Subcutaneous adipose tissue (tissue), 4 donors: ENCODE results near the gene SLC5A12. TPM values are rescaled to one million over a fixed set of nuclear protein-coding genes. Genes with fewer than 3 reads are reported as not detected.

Experiments
- total RNA-seq, 4 donors: library from RNA; depleted of rRNA; stranded (reverse); fragments of >200 nt; gene quantifications; one replicate each; pipeline ENCODE4 v1.1.0, GENCODE V29; 2016
- TF ChIP-seq, protein P1 (sequence below): fragments of 450-650 bp; IDR thresholded peaks from one replicate; pipeline ENCODE4 v1.5.1; 2016; ENCODE audit warnings: low read depth, mild to moderate bottlenecking, control low read depth, antibody characterized with exemption, moderate library complexity

The SLC5A12 gene, protein sequence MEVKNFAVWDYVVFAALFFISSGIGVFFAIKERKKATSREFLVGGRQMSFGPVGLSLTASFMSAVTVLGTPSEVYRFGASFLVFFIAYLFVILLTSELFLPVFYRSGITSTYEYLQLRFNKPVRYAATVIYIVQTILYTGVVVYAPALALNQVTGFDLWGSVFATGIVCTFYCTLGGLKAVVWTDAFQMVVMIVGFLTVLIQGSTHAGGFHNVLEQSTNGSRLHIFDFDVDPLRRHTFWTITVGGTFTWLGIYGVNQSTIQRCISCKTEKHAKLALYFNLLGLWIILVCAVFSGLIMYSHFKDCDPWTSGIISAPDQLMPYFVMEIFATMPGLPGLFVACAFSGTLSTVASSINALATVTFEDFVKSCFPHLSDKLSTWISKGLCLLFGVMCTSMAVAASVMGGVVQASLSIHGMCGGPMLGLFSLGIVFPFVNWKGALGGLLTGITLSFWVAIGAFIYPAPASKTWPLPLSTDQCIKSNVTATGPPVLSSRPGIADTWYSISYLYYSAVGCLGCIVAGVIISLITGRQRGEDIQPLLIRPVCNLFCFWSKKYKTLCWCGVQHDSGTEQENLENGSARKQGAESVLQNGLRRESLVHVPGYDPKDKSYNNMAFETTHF
- total RNA-seq: not detected

DNA sequence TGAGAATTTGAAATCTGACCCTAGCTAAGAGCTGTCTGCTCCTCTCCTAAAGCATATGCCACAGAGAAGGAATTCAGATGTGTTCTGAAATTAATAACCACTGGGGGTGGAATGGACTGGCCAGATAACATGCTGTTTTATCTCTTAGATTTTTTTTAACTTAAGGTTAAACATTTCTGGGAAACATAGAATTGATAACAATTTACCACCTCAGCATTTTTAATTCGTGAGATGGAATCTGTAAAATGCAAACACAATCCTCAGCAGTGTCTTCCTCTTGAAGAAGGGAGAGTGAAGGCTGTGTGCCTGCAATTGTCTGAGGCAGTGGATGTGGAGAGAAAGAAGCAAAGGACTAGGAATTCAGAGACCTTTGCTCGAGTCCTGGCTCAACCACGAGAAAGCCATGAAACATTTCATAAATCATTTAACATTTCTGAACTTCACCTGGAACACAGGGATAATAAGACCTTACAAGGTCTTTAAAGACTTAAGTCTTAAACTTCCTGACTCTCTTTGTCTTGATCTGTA lies at the start of gene SLC5A12:
Gene SLC5A12 (minus strand): TSS at position 113 of the 528 bp plus-strand sequence. CDS start 346 bp downstream, outside the sequence.
- TF ChIP-seq, protein P1, sequence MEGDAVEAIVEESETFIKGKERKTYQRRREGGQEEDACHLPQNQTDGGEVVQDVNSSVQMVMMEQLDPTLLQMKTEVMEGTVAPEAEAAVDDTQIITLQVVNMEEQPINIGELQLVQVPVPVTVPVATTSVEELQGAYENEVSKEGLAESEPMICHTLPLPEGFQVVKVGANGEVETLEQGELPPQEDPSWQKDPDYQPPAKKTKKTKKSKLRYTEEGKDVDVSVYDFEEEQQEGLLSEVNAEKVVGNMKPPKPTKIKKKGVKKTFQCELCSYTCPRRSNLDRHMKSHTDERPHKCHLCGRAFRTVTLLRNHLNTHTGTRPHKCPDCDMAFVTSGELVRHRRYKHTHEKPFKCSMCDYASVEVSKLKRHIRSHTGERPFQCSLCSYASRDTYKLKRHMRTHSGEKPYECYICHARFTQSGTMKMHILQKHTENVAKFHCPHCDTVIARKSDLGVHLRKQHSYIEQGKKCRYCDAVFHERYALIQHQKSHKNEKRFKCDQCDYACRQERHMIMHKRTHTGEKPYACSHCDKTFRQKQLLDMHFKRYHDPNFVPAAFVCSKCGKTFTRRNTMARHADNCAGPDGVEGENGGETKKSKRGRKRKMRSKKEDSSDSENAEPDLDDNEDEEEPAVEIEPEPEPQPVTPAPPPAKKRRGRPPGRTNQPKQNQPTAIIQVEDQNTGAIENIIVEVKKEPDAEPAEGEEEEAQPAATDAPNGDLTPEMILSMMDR: no peak

DNA sequence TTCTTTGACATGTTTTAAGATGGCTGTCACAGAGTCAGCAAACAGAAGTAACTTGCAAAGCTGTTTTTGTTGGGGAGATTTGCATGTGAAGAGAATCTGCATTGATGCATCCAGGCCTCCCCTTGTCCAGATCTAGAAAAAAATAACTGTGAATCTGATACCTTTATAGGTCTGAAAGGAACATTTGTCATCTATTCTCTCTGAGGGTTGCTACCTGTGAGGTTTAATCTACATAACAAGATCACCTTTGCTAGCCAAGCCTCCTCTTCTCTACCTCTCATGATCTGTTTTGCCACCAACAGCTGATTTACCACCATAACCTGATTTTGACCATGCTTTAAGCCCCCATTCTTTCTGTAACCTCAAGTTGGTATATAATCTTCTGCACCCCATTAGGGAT lies 47.2 kb upstream of the SLC5A12 start:
- TF ChIP-seq, protein P1: no peak

DNA sequence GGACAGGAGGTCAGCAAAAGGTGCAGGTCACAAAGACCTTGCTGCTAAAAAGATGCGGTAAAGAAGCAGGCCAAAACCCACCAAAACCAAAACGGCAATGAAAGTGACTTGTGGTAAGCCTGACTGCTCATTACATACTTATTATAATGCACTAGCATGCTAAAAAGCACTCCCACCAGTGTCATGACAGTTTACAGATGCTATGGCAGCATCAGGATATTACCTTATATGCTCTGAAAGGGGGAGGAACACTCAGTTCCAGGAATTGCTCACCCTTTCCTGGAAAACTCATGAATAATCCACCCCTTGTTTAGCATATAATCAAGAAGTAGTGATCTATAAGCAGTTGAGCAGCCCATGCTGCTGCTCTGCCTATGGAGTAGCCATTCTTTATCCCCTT lies 45.2 kb upstream of the SLC5A12 start:
- TF ChIP-seq, protein P1: no peak

DNA sequence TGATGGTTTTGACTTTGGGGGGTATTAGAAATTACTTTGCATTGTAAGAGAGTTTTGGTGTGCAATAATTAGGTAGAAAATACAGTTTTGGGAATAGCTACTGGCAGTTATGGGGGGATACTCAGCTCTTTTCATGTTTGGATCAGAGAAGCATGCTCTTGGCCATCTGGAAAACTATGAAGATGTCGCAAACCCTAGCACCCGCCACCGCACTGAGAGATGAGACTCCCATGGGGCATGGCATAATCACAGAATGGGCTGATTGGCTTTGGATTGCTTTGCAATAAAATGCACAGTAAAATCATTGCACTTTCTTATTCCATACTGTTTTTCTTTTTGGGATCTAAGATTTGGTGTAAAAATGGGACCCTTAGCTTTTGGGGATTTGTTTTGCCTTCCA lies 43.5 kb upstream of the SLC5A12 start:
- TF ChIP-seq, protein P1: no peak

DNA sequence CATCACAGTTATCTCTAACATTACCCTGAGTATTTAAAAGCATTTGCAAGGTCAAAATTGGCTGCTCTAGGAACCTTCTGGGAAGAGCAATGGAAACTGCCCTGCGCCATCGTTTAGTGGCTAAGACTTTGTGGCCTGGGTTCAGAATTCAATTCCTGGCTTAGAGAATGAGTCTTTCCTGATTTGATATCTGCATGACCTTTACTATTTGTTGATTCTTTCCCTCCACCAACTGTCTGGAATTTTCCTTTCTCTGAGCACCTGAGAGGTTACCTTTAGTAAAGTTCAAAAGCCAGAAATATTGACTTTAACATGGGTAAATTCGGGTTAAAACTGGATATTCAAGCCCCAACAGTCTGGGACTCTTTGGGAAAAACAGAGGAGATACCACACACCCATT lies 43.0 kb upstream of the SLC5A12 start:
- TF ChIP-seq, protein P1: no peak

DNA sequence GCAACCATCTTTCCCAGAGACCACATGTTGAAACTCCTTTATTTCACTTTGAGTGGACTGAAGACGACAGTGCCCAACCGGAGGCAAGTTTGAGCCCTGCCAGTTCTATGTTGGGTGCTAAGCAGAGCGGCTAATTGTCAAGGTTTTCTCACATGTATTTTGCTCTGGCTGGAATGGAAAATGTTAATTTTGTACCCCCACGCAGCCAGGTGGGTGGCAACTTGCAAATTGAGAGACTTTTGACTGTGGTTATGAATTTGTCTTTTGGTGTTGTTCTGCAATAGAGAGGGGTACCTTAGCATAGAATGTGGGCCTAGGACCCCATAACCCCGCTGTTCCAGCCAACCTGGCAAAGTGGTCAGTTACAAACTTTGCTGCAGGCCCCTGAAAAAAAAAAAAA lies 42.5 kb upstream of the SLC5A12 start:
- TF ChIP-seq, protein P1: no peak

DNA sequence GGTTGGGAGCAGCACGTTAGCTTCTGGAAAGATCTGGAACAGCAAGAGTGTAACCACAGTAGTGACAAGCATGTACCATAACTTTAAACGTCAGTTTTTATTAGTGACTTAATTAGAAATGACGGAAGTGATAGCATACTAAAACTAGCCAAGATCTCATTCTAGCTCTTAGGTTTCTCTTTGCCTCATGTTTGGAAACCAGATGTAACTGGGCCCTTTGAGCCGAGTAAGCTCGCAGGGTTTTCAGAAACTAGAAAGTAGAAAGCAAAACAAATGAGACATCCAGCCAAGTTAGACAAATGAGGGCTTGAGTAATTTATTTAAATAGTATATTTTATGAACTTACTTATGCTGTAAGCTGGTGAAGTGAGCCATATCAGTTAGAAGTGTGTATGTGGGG lies 40.2 kb upstream of the SLC5A12 start:
- TF ChIP-seq, protein P1: no peak
